Astrocyte (in vitro differentiated cells and primary cell): ENCODE measurements around the gene SMPDL3B. TPM values are rescaled to one million over a fixed set of nuclear protein-coding genes. Genes with fewer than 3 reads are reported as not detected.

ENCODE experiments used
- DNase-seq: peaks from one replicate; pipeline ENCODE4 v3.0.0-alpha.2; 2010; ENCODE audit warnings: low read depth
- FAIRE-seq: peaks from 2 replicates; lab custom pipeline; 2011; peaks lifted over from hg19 to GRCh38; lab: Jason Lieb, UNC
- H2AFZ ChIP-seq: 2 replicates; pipeline ENCODE4 v1.6.0; 2012; ENCODE audit warnings: low read depth, low read length, inconsistent platforms
- H3K27ac ChIP-seq: 2 replicates; pipeline ENCODE4 v1.5.1; 2011; ENCODE audit warnings: low read depth, low read length, inconsistent platforms
- H3K27me3 ChIP-seq: 2 replicates; pipeline ENCODE4 v1.6.0; 2011; ENCODE audit warnings: low read length, inconsistent platforms; ENCODE audit not compliant: insufficient read depth
- H3K36me3 ChIP-seq: 2 replicates; pipeline ENCODE4 v1.5.1; 2011; ENCODE audit warnings: low read length, inconsistent platforms; ENCODE audit not compliant: insufficient read depth
- H3K4me1 ChIP-seq: 2 replicates; pipeline ENCODE4 v1.5.1; 2011; ENCODE audit warnings: low read length, inconsistent platforms; ENCODE audit not compliant: insufficient read depth
- H3K4me2 ChIP-seq: 2 replicates; pipeline ENCODE4 v1.6.0; 2012; ENCODE audit warnings: low read length, inconsistent platforms
- H3K4me3 ChIP-seq: 2 replicates; pipeline ENCODE4 v1.5.1; 2011; ENCODE audit warnings: low read depth, mild to moderate bottlenecking, low read length, inconsistent platforms; ENCODE audit not compliant: insufficient read depth
- H3K79me2 ChIP-seq: 2 replicates; pipeline ENCODE4 v1.6.0; 2012; ENCODE audit warnings: mild to moderate bottlenecking, low read length, inconsistent platforms; ENCODE audit not compliant: insufficient read depth
- H3K9ac ChIP-seq: 2 replicates; pipeline ENCODE4 v1.6.0; 2012; ENCODE audit warnings: mild to moderate bottlenecking, low read length, inconsistent platforms
- H3K9me3 ChIP-seq: 2 replicates; pipeline ENCODE4 v1.5.1; 2012; ENCODE audit warnings: low read depth, mild to moderate bottlenecking, low read length, inconsistent platforms; ENCODE audit not compliant: insufficient read depth
- H4K20me1 ChIP-seq: 2 replicates; pipeline ENCODE4 v1.6.0; 2012; ENCODE audit warnings: low read length, inconsistent platforms; ENCODE audit not compliant: insufficient read depth
- H3K27ac Mint-ChIP-seq: one replicate; pipeline ENCODE4 v1.8.0; 2021; ENCODE audit warnings: mild to moderate bottlenecking, mixed read lengths; ENCODE audit not compliant: unreplicated experiment
- H3K27me3 Mint-ChIP-seq: one replicate; pipeline ENCODE4 v1.8.0; 2021; ENCODE audit warnings: low read depth, mixed read lengths; ENCODE audit not compliant: unreplicated experiment
- H3K36me3 Mint-ChIP-seq: one replicate; pipeline ENCODE4 v1.8.0; 2021; ENCODE audit warnings: low read depth, mixed read lengths; ENCODE audit not compliant: unreplicated experiment
- H3K4me1 Mint-ChIP-seq: one replicate; pipeline ENCODE4 v1.8.0; 2021; ENCODE audit warnings: low read depth, mixed read lengths; ENCODE audit not compliant: unreplicated experiment
- H3K4me3 Mint-ChIP-seq: one replicate; pipeline ENCODE4 v1.8.0; 2021; ENCODE audit warnings: mild to moderate bottlenecking, moderate library complexity, mixed read lengths; ENCODE audit not compliant: unreplicated experiment
- H3K9me3 Mint-ChIP-seq: one replicate; pipeline ENCODE4 v1.8.0; 2021; ENCODE audit warnings: mild to moderate bottlenecking, mixed read lengths; ENCODE audit not compliant: unreplicated experiment
- EZH2 ChIP-seq: IDR thresholded peaks from 2 replicates; pipeline ENCODE4 v1.6.1; 2012; ENCODE audit warnings: mild to moderate bottlenecking, low read length, inconsistent platforms; ENCODE audit not compliant: insufficient read depth
- total RNA-seq: library from RNA; stranded (reverse); gene quantifications from 2 replicates; pipeline ENCODE4 v1.2.1, GENCODE V29; 2021
- TF ChIP-seq, protein P1 (sequence below): IDR thresholded peaks from 2 replicates; pipeline ENCODE4 v1.5.1; 2011; ENCODE audit warnings: low read depth, mild to moderate bottlenecking, inconsistent platforms, low read length, moderate library complexity; ENCODE audit not compliant: insufficient read depth

SMPDL3B gene
- total RNA-seq, 1 donor from 2014 or later: 2.2 TPM

DNA sequence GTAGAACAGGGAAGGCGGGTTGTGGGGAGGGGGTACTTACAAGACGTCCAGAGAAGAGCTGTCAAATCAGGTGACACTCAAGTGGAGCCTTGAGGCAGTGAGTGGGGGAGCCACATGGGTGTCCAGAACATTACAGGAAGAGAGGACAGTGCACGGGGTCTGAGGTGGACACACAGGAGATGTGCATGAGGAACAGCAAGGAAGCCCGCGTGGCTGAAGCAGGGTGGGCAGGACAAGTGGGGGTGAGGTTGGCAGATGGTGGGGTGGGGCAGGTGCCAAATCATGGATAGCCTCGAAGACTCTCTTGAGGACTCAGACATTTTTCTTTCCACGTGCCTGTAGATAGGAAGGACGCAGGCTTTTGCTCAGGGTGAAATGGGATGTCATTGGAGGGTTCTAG, 921 bp downstream of the SMPDL3B start:
- no peaks in the 10 kb centered on the region for H3K79me2 ChIP-seq
- H4K20me1 ChIP-seq: no peaks in the 10 kb centered on the region
- H3K4me1 ChIP-seq: peaks cover 3% of the 10 kb centered on the region
- no peak overlapping the region for H3K27ac ChIP-seq
- H3K9me3 ChIP-seq: no peaks in the 10 kb centered on the region
- no peak overlapping the region for H2AFZ ChIP-seq
- FAIRE-seq (no peak), DNase-seq (no peak)
- Mint-ChIP-seq H3K27ac (no peak overlapping the region), H3K4me1 (peaks cover 13% of the 10 kb centered on the region), H3K4me3 (no peak overlapping the region), H3K27me3 (peaks cover 19% of the 10 kb centered on the region), H3K9me3 (no peaks in the 10 kb centered on the region), H3K36me3 (no peaks in the 10 kb centered on the region)
- H3K4me2 ChIP-seq: no peak overlapping the region
- H3K36me3 ChIP-seq: no peaks in the 10 kb centered on the region
- H3K27me3 ChIP-seq: peaks cover 21% of the 10 kb centered on the region
- no peak overlapping the region for H3K9ac ChIP-seq
- H3K4me3 ChIP-seq: no peak overlapping the region
- no peak for TF ChIP-seq EZH2
- TF ChIP-seq, protein P1, sequence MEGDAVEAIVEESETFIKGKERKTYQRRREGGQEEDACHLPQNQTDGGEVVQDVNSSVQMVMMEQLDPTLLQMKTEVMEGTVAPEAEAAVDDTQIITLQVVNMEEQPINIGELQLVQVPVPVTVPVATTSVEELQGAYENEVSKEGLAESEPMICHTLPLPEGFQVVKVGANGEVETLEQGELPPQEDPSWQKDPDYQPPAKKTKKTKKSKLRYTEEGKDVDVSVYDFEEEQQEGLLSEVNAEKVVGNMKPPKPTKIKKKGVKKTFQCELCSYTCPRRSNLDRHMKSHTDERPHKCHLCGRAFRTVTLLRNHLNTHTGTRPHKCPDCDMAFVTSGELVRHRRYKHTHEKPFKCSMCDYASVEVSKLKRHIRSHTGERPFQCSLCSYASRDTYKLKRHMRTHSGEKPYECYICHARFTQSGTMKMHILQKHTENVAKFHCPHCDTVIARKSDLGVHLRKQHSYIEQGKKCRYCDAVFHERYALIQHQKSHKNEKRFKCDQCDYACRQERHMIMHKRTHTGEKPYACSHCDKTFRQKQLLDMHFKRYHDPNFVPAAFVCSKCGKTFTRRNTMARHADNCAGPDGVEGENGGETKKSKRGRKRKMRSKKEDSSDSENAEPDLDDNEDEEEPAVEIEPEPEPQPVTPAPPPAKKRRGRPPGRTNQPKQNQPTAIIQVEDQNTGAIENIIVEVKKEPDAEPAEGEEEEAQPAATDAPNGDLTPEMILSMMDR: no peak

DNA sequence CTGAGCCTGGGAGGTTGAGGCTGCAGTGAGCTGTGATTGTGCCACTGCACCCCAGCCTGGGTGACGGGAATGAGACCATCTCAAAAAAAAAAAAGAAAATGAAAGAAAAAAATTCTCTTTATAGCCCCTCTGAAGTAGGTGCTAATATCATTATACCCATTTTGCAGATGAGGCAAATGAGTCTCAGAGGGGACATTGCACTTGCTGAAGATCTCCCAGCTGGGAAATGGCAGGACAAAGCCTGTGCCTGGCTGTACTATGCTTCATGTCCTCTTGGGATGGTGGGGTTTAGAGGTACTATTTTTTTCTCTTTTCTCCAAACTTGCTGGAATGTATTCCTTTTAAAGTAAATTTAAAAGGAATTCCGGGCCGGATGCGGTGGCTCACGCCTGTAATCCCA, 1.6 kb downstream of the SMPDL3B start:
- H3K36me3 ChIP-seq: no peaks in the 10 kb centered on the region
- Mint-ChIP-seq H3K9me3 (no peaks in the 10 kb centered on the region), H3K4me1 (peaks cover 13% of the 10 kb centered on the region), H3K36me3 (peaks cover under 1% of the 10 kb centered on the region), H3K27me3 (peaks cover 19% of the 10 kb centered on the region), H3K4me3 (no peak overlapping the region), H3K27ac (no peak overlapping the region)
- no peak overlapping the region for H2AFZ ChIP-seq
- no peak overlapping the region for H3K27ac ChIP-seq
- TF ChIP-seq, protein P1: no peak
- TF ChIP-seq EZH2: no peak
- H3K4me3 ChIP-seq: no peak overlapping the region
- no peaks in the 10 kb centered on the region for H3K79me2 ChIP-seq
- no peaks in the 10 kb centered on the region for H3K9me3 ChIP-seq
- no peak for FAIRE-seq
- DNase-seq: no peak
- H3K27me3 ChIP-seq: peaks cover 21% of the 10 kb centered on the region
- H3K4me2 ChIP-seq: no peak overlapping the region
- peaks cover 3% of the 10 kb centered on the region for H3K4me1 ChIP-seq
- H4K20me1 ChIP-seq: no peaks in the 10 kb centered on the region
- H3K9ac ChIP-seq: no peak overlapping the region

DNA sequence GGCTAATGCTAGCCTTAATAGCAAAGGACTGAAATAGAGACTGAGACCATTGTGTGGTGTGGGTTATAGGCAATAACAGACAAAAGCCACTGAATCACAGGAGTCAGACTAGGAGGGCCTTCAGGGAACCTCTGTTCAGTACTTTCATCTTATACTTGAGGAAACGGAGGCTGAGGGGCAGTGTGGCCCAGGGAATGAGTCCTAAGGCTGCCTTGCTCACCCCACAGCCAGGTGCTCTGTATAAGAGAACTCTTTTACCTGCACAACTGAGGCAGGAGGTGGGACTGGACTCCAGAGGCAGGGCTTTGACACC, 2.7 kb downstream of the SMPDL3B start:
- Histone ChIP-seq H3K79me2 (no peaks in the 10 kb centered on the region), H3K27me3 (peaks cover 21% of the 10 kb centered on the region), H3K4me3 (no peak overlapping the region), H3K9me3 (no peaks in the 10 kb centered on the region), H3K4me1 (peaks cover 3% of the 10 kb centered on the region), H3K4me2 (no peak overlapping the region), H2AFZ (no peak overlapping the region), H3K27ac (no peak overlapping the region), H4K20me1 (no peaks in the 10 kb centered on the region), H3K9ac (no peak overlapping the region), H3K36me3 (no peaks in the 10 kb centered on the region)
- Mint-ChIP-seq H3K4me1 (peaks cover 8% of the 10 kb centered on the region), H3K4me3 (no peak overlapping the region), H3K27ac (no peak overlapping the region), H3K9me3 (no peaks in the 10 kb centered on the region), H3K36me3 (peaks cover 1% of the 10 kb centered on the region), H3K27me3 (peaks cover 19% of the 10 kb centered on the region)
- FAIRE-seq (no peak), DNase-seq (no peak)
- TF ChIP-seq, protein P1: no peak
- TF ChIP-seq EZH2: no peak
